HG03521 (cell line): ENCODE data around the gene FUT6.
"Not testable (repeated sequence)": the region's sequence is repeated elsewhere in the genome, so short reads cannot be mapped to it uniquely, and the experiment has no call there.

Experiments
- ATAC-seq: cut with Tn5 transposase; IDR thresholded peaks from one replicate; pipeline ENCODE4 v1.9.1; 2021; ENCODE audit warnings: mild to moderate bottlenecking, moderate library complexity; ENCODE audit not compliant: unreplicated experiment

The FUT6 gene

GRCh38 chr19:5857203-5858081 lies 17.9 kb upstream of the FUT6 start:
- no peak for ATAC-seq

GRCh38 chr19:5855151-5855550 lies 15.6 kb upstream of the FUT6 start:
- ATAC-seq: not testable (repeated sequence)

GRCh38 chr19:5854121-5854520 lies 14.6 kb upstream of the FUT6 start:
- ATAC-seq: not testable (repeated sequence)

GRCh38 chr19:5851302-5851701 lies 11.8 kb upstream of the FUT6 start, which contains the start of gene FUT3:
Gene FUT3, minus strand, starts transcription at chr19:5851449.
- ATAC-seq: no peak

GRCh38 chr19:5850743-5851293 lies 11.3 kb upstream of the FUT6 start:
- ATAC-seq: no peak

- no peak for ATAC-seq
Observed at GRCh38 chr19:5850189-5850588, 10.7 kb upstream of the FUT6 start.

- ATAC-seq: not testable (repeated sequence)
Observed at GRCh38 chr19:5848621-5849020, 9.1 kb upstream of the FUT6 start.

- ATAC-seq: not testable (repeated sequence)
Observed at GRCh38 chr19:5847846-5848245, 8.3 kb upstream of the FUT6 start.

- no peak for ATAC-seq
Observed at GRCh38 chr19:5844456-5845433, 5.2 kb upstream of the FUT6 start.

- no peak for ATAC-seq
Observed at GRCh38 chr19:5843295-5843927, 3.9 kb upstream of the FUT6 start.

- ATAC-seq: not testable (repeated sequence)
Observed at GRCh38 chr19:5841735-5842111, 2.2 kb upstream of the FUT6 start.

GRCh38 chr19:5838353-5839064 lies 993 bp downstream of the FUT6 start:
- no peak for ATAC-seq

- no peak for ATAC-seq
Observed at GRCh38 chr19:5837761-5838352, 1.6 kb downstream of the FUT6 start.

- no peak for ATAC-seq
Observed at GRCh38 chr19:5832527-5833216, 6.8 kb downstream of the FUT6 start.

GRCh38 chr19:5832061-5832460 lies 7.4 kb downstream of the FUT6 start:
- no peak for ATAC-seq

GRCh38 chr19:5831159-5831558 lies 8.3 kb downstream of the FUT6 start:
- no peak for ATAC-seq

- ATAC-seq: no peak
Observed at GRCh38 chr19:5829567-5830310, 9.8 kb downstream of the FUT6 start.
